Measurements from ENCODE around the gene EML4. TPM values are rescaled to one million over a fixed set of nuclear protein-coding genes. Genes with fewer than 3 reads are reported as not detected.

EML4 gene
- total RNA-seq, 2 experiments from 2014 or later, result 37.1 to 43.2 TPM

DNA sequence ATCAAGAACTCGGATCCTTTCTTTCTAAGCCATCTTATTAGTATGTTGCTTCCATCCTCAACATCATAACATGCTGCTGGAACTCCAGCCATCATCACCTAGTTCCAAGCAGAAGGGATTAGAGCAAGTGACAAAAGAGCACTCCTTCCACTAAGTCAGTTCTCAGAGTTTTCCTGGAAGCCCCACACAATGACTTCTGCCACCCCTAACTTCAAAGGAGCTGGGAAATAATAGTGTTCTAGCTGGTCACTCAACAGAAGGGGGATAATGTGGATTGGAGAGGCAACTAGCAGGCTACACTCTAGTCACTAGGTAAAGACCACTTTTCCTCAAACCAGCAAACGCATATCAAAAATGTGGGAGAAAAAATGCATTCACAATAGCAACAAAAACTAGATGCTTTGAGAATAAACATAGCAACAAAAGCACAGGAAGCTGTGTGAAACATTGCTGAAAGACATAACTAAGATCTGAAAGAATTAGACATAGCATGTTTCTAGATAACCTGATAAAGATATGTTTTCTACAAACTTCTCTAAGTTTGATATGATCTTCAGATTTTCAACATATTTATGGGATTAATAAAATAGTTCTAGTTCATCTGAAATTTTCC is 152.4 kb downstream of the EML4 start:
- intact Hi-C loops (cut with micrococcal nuclease; ENCODE audit: unreplicated experiment), result no loop called here
- H3K4me3 ChIP-seq (ENCODE audit: low read depth, low read length, poor library complexity, severe bottlenecking), result no peak overlapping the region
- no peaks in the 10 kb centered on the region for H3K4me1 ChIP-seq (ENCODE audit: insufficient read depth, low read length, poor library complexity, severe bottlenecking)
- H2AFZ ChIP-seq (ENCODE audit: low read length), result no peak overlapping the region
- TF ChIP-seq, protein P1, sequence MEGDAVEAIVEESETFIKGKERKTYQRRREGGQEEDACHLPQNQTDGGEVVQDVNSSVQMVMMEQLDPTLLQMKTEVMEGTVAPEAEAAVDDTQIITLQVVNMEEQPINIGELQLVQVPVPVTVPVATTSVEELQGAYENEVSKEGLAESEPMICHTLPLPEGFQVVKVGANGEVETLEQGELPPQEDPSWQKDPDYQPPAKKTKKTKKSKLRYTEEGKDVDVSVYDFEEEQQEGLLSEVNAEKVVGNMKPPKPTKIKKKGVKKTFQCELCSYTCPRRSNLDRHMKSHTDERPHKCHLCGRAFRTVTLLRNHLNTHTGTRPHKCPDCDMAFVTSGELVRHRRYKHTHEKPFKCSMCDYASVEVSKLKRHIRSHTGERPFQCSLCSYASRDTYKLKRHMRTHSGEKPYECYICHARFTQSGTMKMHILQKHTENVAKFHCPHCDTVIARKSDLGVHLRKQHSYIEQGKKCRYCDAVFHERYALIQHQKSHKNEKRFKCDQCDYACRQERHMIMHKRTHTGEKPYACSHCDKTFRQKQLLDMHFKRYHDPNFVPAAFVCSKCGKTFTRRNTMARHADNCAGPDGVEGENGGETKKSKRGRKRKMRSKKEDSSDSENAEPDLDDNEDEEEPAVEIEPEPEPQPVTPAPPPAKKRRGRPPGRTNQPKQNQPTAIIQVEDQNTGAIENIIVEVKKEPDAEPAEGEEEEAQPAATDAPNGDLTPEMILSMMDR (conservative IDR thresholded peaks at IDR 0.05; ENCODE audit: low read length), result no peak
- TF ChIP-seq EZH2phosphoT487 (IDR thresholded peaks at IDR 0.05; ENCODE audit: borderline replicate concordance, low read depth, low read length), result no peak
- H3K4me2 ChIP-seq (ENCODE audit: low read length), result no peak overlapping the region
- no peaks in the 10 kb centered on the region for H3K79me2 ChIP-seq (ENCODE audit: insufficient read depth, low read depth, low read length)
- ChIA-PET POLR2A (interaction anchor here (0.7 to 0.9 kb wide), 2 partner anchors 93 to 246 kb away, joined by 3 read pairs; no protein-coding TSS in a partner anchor), CTCF (ENCODE audit: unreplicated experiment) (interaction anchor here (1.0 kb wide), 1 partner anchor 9 kb away, joined by 3 read pairs; no protein-coding TSS in a partner anchor)
- H4K20me1 ChIP-seq (ENCODE audit: insufficient read depth, low read length), result no peaks in the 10 kb centered on the region
- DNase-seq (ENCODE audit: low spot score), result no peak
- no peaks in the 10 kb centered on the region for H3K9me2 ChIP-seq (ENCODE audit: insufficient read depth, low read length)
- no peaks in the 10 kb centered on the region for H3K9me3 ChIP-seq (ENCODE audit: low read length)
- H3K36me3 ChIP-seq (ENCODE audit: insufficient read depth, low read length), result peaks cover 41% of the 10 kb centered on the region
- BruUV-seq (replicated peaks), result no TSS peak
- H3K27ac ChIP-seq (ENCODE audit: low read depth, low read length, poor library complexity, severe bottlenecking), result no peak overlapping the region

- Histone ChIP-seq H3K79me2 (ENCODE audit: insufficient read depth, low read depth, low read length) (no peaks in the 10 kb centered on the region), H2AFZ (ENCODE audit: low read length) (no peak overlapping the region), H3K4me3 (ENCODE audit: low read depth, low read length, poor library complexity, severe bottlenecking) (no peak overlapping the region), H3K36me3 (ENCODE audit: insufficient read depth, low read length) (peaks cover 34% of the 10 kb centered on the region), H3K9me3 (ENCODE audit: low read length) (no peaks in the 10 kb centered on the region), H3K4me2 (ENCODE audit: low read length) (no peak overlapping the region), H3K9me2 (ENCODE audit: insufficient read depth, low read length) (no peaks in the 10 kb centered on the region), H3K4me1 (ENCODE audit: insufficient read depth, low read length, poor library complexity, severe bottlenecking) (no peaks in the 10 kb centered on the region), H3K27ac (ENCODE audit: low read depth, low read length, poor library complexity, severe bottlenecking) (no peak overlapping the region), H4K20me1 (ENCODE audit: insufficient read depth, low read length) (no peaks in the 10 kb centered on the region)
- no peak for DNase-seq (ENCODE audit: low spot score)
- BruUV-seq (replicated peaks), result no TSS peak
- CTCF ChIA-PET (ENCODE audit: unreplicated experiment), result no interaction called here
- intact Hi-C loops (cut with micrococcal nuclease; ENCODE audit: unreplicated experiment), result no loop called here
- POLR2A ChIA-PET, result interaction anchor here (1.3 kb wide), 1 partner anchor 22 kb away, joined by 3 read pairs; no protein-coding TSS in a partner anchor
- no peak for TF ChIP-seq EZH2phosphoT487 (IDR thresholded peaks at IDR 0.05; ENCODE audit: borderline replicate concordance, low read depth, low read length)
- TF ChIP-seq, protein P1 (conservative IDR thresholded peaks at IDR 0.05; ENCODE audit: low read length), result no peak
These were observed 155.1 kb downstream of the EML4 start for GRCh38 chr2:42324244-42324643.

DNA sequence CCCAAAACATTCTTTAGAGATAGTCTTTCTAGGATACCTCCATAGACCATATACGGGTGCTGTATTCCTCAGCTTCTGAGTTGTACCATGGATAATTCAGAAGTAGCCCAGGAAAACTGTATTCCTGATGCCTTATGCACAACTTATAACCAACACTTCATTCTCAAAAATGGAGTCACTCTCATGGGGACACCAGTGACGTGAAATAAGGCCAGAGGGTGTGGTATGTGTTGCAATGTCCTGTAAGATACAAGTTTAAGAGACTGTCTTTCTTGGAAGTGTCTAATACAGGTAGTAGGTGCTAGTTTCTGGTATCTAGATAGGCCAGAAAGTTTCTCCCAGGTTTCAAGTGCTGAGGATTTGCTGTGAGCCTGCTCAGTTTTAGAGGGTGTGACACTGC is 155.8 kb downstream of the EML4 start:
- Histone ChIP-seq H3K36me3 (ENCODE audit: insufficient read depth, low read length) (peaks cover 36% of the 10 kb centered on the region), H2AFZ (ENCODE audit: low read length) (no peak overlapping the region), H3K4me3 (ENCODE audit: low read depth, low read length, poor library complexity, severe bottlenecking) (no peak overlapping the region), H3K4me1 (ENCODE audit: insufficient read depth, low read length, poor library complexity, severe bottlenecking) (no peaks in the 10 kb centered on the region), H3K9me2 (ENCODE audit: insufficient read depth, low read length) (no peaks in the 10 kb centered on the region), H3K27ac (ENCODE audit: low read depth, low read length, poor library complexity, severe bottlenecking) (no peak overlapping the region), H3K4me2 (ENCODE audit: low read length) (no peak overlapping the region), H3K79me2 (ENCODE audit: insufficient read depth, low read depth, low read length) (no peaks in the 10 kb centered on the region), H4K20me1 (ENCODE audit: insufficient read depth, low read length) (no peaks in the 10 kb centered on the region), H3K9me3 (ENCODE audit: low read length) (no peaks in the 10 kb centered on the region)
- CTCF ChIA-PET (ENCODE audit: unreplicated experiment), result no interaction called here
- POLR2A ChIA-PET, result interaction anchor here (0.7 to 1.3 kb wide), 3 partner anchors 97 to 481 kb away, joined by 4 read pairs; no protein-coding TSS in a partner anchor
- BruUV-seq (replicated peaks), result no TSS peak
- no peak for DNase-seq (ENCODE audit: low spot score)
- TF ChIP-seq, protein P1 (conservative IDR thresholded peaks at IDR 0.05; ENCODE audit: low read length), result no peak
- no peak for TF ChIP-seq EZH2phosphoT487 (IDR thresholded peaks at IDR 0.05; ENCODE audit: borderline replicate concordance, low read depth, low read length)
- intact Hi-C loops (cut with micrococcal nuclease; ENCODE audit: unreplicated experiment), result loop anchor here (5.0 kb wide), 1 partner anchor 458 kb away; no protein-coding TSS in a partner anchor
